Parietal lobe (tissue), 1 donor: Measurements from ENCODE around the gene KRTAP10-5. TPM values are rescaled to one million over a fixed set of nuclear protein-coding genes. Genes with fewer than 3 reads are reported as not detected.

Experiments
- total RNA-seq: library from RNA; depleted of rRNA; stranded (reverse); fragments of >200 nt; gene quantifications from one replicate; pipeline ENCODE4 v1.2.3, GENCODE V29; 2014

KRTAP10-5 gene
- not detected for total RNA-seq

GRCh38 chr21:44580231-44580821, at the start of gene KRTAP10-5:
KRTAP10-5 (minus strand) TSS chr21:44580604; CDS start chr21:44580578, 26 bp downstream.

GRCh38 chr21:44626673-44627143, 46.3 kb upstream of the KRTAP10-5 start, which contains the start of gene KRTAP10-9:
KRTAP10-9 (plus strand) TSS chr21:44627093; CDS start chr21:44627172, 79 bp downstream.

GRCh38 chr21:44612029-44612486, 31.7 kb upstream of the KRTAP10-5 start, which contains the start of gene KRTAP10-8:
KRTAP10-8 (plus strand) TSS chr21:44612079; CDS start chr21:44612101, 22 bp downstream.

GRCh38 chr21:44600118-44600978, 19.9 kb upstream of the KRTAP10-5 start, which contains the start of gene KRTAP10-7:
KRTAP10-7 (plus strand) TSS chr21:44600597; CDS start chr21:44600622, 25 bp downstream.

GRCh38 chr21:44592446-44593311, 12.3 kb upstream of the KRTAP10-5 start, which contains the start of gene KRTAP10-6:
KRTAP10-6 (minus strand) TSS chr21:44592505; CDS start chr21:44592484, 21 bp downstream.

GRCh38 chr21:44573630-44574456, 6.6 kb downstream of the KRTAP10-5 start, which contains the start of gene KRTAP10-4:
KRTAP10-4 (plus strand) TSS chr21:44573729; CDS start chr21:44573759, 30 bp downstream.

GRCh38 chr21:44558695-44559094, 21.7 kb downstream of the KRTAP10-5 start, which contains the start of gene KRTAP10-3:
KRTAP10-3 (minus strand) TSS chr21:44558795; CDS start chr21:44558715, 80 bp downstream.

GRCh38 chr21:44551340-44551961, 29.0 kb downstream of the KRTAP10-5 start, which contains the start of gene KRTAP10-2:
KRTAP10-2 (minus strand) TSS chr21:44551505; CDS start chr21:44551458, 47 bp downstream.

GRCh38 chr21:44539991-44540666, 40.3 kb downstream of the KRTAP10-5 start, which contains the start of gene KRTAP10-1:
KRTAP10-1 (minus strand) TSS chr21:44540195; CDS start chr21:44540150, 45 bp downstream.

Other genes starting within 250 kb of the KRTAP10-5 start
- 15.3 TPM for gene CFAP410, start 241.2 kb downstream of the KRTAP10-5 start, total RNA-seq
- gene TRPM2, start 227.0 kb downstream of the KRTAP10-5 start, total RNA-seq, result 2.8 TPM
- 13.5 TPM for gene LRRC3, start 125.1 kb downstream of the KRTAP10-5 start, total RNA-seq
- not detected for gene KRTAP10-1, start 40.4 kb downstream of the KRTAP10-5 start, total RNA-seq
- not detected for gene KRTAP10-2, start 29.1 kb downstream of the KRTAP10-5 start, total RNA-seq
- not detected for gene KRTAP10-3, start 21.8 kb downstream of the KRTAP10-5 start, total RNA-seq
- gene KRTAP10-4, start 6.9 kb downstream of the KRTAP10-5 start, total RNA-seq, result not detected
- gene KRTAP10-6, start 11.9 kb upstream of the KRTAP10-5 start, total RNA-seq, result not detected
- gene KRTAP10-7, start 20.0 kb upstream of the KRTAP10-5 start, total RNA-seq, result not detected
- gene KRTAP10-8, start 31.5 kb upstream of the KRTAP10-5 start, total RNA-seq, result not detected
- not detected for gene KRTAP10-9, start 46.5 kb upstream of the KRTAP10-5 start, total RNA-seq
- gene KRTAP10-10, start 56.8 kb upstream of the KRTAP10-5 start, total RNA-seq, result not detected
- not detected for gene KRTAP10-11, start 65.8 kb upstream of the KRTAP10-5 start, total RNA-seq
- not detected for gene KRTAP12-4, start 74.1 kb upstream of the KRTAP10-5 start, total RNA-seq
- not detected for gene KRTAP12-3, start 77.3 kb upstream of the KRTAP10-5 start, total RNA-seq
- not detected for gene KRTAP12-2, start 86.3 kb upstream of the KRTAP10-5 start, total RNA-seq
- gene KRTAP12-1, start 101.6 kb upstream of the KRTAP10-5 start, total RNA-seq, result not detected
- not detected for gene KRTAP10-12, start 116.6 kb upstream of the KRTAP10-5 start, total RNA-seq
- gene TSPEAR, start 131.0 kb upstream of the KRTAP10-5 start, total RNA-seq, result not detected
- 119 TPM for gene UBE2G2, start 221.2 kb upstream of the KRTAP10-5 start, total RNA-seq
- gene SUMO3, start 237.5 kb upstream of the KRTAP10-5 start, total RNA-seq, result 47.3 TPM